ENCODE data around the gene ACTR6. TPM values are rescaled to one million over a fixed set of nuclear protein-coding genes. Genes with fewer than 3 reads are reported as not detected.
A peak's percentile ranks its signal among the peaks of the same experiment; 100 is the strongest.

The ACTR6 gene
- total RNA-seq, 1 experiment from 2014 or later = 34.9 TPM

DNA sequence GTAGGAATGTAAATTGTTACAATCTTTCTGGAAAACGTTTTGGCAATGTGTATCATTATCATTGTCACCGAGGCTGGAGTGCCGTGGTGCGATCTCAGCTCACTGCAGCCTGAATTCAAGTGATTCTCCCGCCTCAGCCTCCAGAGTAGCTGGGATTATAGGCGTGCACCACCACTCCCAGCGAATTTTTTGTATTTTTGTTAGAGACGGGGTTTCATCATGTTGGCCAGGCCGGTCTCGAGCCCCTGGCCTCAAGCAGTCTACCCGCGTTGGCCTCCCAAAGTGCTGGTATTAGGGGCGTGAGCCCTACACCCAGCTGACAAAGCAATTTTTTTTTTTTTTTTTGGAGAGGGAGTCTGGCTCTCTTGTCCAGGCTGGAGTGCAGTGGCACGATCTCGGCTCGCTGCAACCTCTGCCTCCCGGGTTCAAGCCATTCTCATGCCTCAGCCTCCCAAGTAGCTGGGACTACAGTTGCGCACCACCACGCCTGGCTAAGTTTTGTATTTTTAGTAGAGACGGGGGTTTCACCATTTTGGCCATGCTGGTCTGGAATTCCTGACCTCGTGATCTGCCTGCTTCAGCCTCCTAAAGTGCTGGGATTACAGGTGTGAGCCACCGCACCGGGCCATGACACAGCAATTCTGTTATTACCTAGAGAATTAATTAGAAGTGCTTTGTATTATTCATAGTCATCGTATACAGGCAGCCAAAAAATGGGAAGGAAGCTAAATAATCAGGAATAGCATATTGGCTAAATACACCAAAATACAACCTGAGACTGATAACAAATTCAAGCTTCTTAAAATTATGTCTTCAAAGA, 1.2 kb downstream of the ACTR6 start:
- no peaks in the 10 kb centered on the region for H4K20me1 ChIP-seq (ENCODE audit: control insufficient read depth, insufficient read depth, insufficient read length)
- H2BK15ac ChIP-seq (ENCODE audit: low read depth, low read length) = no peak overlapping the region
- H3K9ac ChIP-seq (ENCODE audit: extremely low read depth, insufficient read length, low read length) = no peak overlapping the region
- no peak overlapping the region for H2BK5ac ChIP-seq (ENCODE audit: insufficient read length, low read length)
- H3K4me2 ChIP-seq (ENCODE audit: insufficient read depth, insufficient read length, low read length) = peak overlapping the region; percentile 81
- H4K91ac ChIP-seq (ENCODE audit: insufficient read length, low read depth, low read length) = no peak overlapping the region
- H3K36me3 Mint-ChIP-seq (ENCODE audit: insufficient read depth in 1 of 3, low read depth in 3 of 3) = peaks cover 2 to 10% (median 3%) of the 10 kb centered on the region in 3 experiments
- peaks cover 4% of the 10 kb centered on the region; the same call in 1 of the 2 replicates for H3K79me2 ChIP-seq (ENCODE audit: insufficient read depth, low read length)
- no peaks in the 10 kb centered on the region for H3K27me3 ChIP-seq (ENCODE audit: insufficient read depth, low read length)
- no peak overlapping the region for H3K14ac ChIP-seq (ENCODE audit: insufficient read depth, low read length)
- H2AFZ ChIP-seq (ENCODE audit: low read length) = no peak overlapping the region
- H2BK20ac ChIP-seq (ENCODE audit: low read depth, low read length, poor library complexity, severe bottlenecking) = no peak overlapping the region
- no peaks in the 10 kb centered on the region; the same call in 1 of the 2 replicates for H3K4me1 ChIP-seq (ENCODE audit: insufficient read depth, low read length)
- no peak overlapping the region for H4K8ac ChIP-seq (replicated peaks; ENCODE audit: insufficient read length, low read depth, low read length)
- no peak overlapping the region for H3K27ac ChIP-seq (ENCODE audit: insufficient read length, low read depth, low read length)
- DNase-seq = no peak
- peak overlapping the region; percentile 98 to 100 for H3K4me3 Mint-ChIP-seq
- H3K4ac ChIP-seq (ENCODE audit: low read depth, low read length) = no peak overlapping the region
- no peaks in the 10 kb centered on the region for H3K27me3 Mint-ChIP-seq (ENCODE audit: low read depth)
- no peaks in the 10 kb centered on the region for H3K9me3 ChIP-seq (ENCODE audit: control insufficient read depth, low read depth, low read length)
- no peak overlapping the region for H3K18ac ChIP-seq (ENCODE audit: insufficient read length, low read depth, low read length)
- no peak overlapping the region for H4K5ac ChIP-seq (ENCODE audit: insufficient read length, low read depth, low read length)
- H3K9me3 Mint-ChIP-seq = no peaks in the 10 kb centered on the region
- no peak overlapping the region for H2BK120ac ChIP-seq (ENCODE audit: low read depth, low read length, poor library complexity, severe bottlenecking)
- H3K27ac Mint-ChIP-seq = peak overlapping the region in 1 of 3 experiments; percentile 87; a peak in 1 of 7 replicates
- H3T11ph ChIP-seq (ENCODE audit: low read length) = no peak overlapping the region
- H3K23me2 ChIP-seq (ENCODE audit: insufficient read length, low read depth, low read length, poor library complexity, severe bottlenecking) = peaks cover 7% of the 10 kb centered on the region
- no CpG with 5 or more reads among the region's 24 CpGs for WGBS (ENCODE audit: extremely low coverage, insufficient read length, low lambda C conversion rate)
- H3K56ac ChIP-seq (ENCODE audit: insufficient read length, low read depth, low read length) = no peak overlapping the region
- H2AK5ac ChIP-seq (ENCODE audit: insufficient read length, low read length) = no peak overlapping the region
- no peaks in the 10 kb centered on the region for H3K79me1 ChIP-seq (ENCODE audit: insufficient read depth, low read depth, low read length, poor library complexity, severe bottlenecking)
- no peak overlapping the region for H3K23ac ChIP-seq (ENCODE audit: insufficient read length, low read depth, low read length)
- TF ChIP-seq CTCF (conservative IDR thresholded peaks at IDR 0.05) = no peak
- no peak overlapping the region for H2BK12ac ChIP-seq (ENCODE audit: insufficient read length, low read depth, low read length)
- peaks cover 16 to 17% of the 10 kb centered on the region in 2 experiments for H3K4me1 Mint-ChIP-seq
